GM18499 (cell line): ENCODE measurements around the gene RBPMS2.
"Not testable (repeated sequence)": the region's sequence is repeated elsewhere in the genome, so short reads cannot be mapped to it uniquely, and the experiment has no call there.

Experiments
- ATAC-seq: cut with Tn5 transposase; IDR thresholded peaks from one replicate; pipeline ENCODE4 v1.9.1; 2021; ENCODE audit warnings: moderate number of reproducible peaks; ENCODE audit not compliant: insufficient read depth, unreplicated experiment

The RBPMS2 gene

DNA sequence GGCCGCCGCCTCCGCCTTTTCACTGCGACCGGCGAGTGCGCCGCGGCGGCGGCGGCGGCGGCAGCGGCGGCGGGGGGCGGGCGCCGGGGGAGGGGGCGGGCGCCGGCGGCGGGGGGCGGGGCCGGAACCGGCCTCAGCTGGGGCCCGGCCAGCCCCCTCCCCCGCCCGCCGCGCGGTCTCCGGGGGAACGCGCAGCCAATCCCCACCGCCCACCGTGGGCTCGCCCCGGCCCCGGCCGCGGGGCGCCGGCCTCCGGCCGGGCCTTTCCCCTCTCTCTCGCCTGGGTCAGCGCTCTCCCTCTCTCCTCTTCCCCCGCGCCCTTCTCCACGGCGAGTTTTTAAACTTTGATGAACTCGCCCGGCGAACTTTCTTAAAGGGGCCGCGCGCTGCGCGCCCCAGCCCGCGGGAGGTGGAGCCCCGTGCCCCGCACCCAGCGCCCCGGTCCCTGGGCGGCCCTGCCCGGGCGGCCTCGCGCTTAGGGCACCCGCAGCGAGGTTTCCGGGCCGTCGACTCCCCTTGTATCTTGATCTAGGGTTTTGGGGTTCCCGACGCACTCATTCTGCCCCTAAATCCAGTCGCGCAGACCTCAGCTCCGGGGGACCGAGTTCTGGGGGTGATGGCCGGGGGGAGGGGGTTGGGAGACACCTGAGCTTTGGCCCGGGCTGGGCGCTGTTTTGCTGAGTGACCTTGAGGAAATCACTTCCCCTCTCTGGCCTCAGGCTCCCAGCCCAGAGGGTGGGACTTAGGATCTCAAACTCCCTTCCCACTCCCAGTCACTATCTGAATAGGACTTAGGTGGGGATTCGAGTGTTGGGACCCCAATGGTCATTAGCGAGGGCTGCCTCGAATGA lies at the start of gene RBPMS2:
Gene RBPMS2, minus strand, starts transcription at position 39 of the 851 bp plus-strand sequence. CDS start 270 bp downstream, outside the sequence.
- ATAC-seq: no peak

DNA sequence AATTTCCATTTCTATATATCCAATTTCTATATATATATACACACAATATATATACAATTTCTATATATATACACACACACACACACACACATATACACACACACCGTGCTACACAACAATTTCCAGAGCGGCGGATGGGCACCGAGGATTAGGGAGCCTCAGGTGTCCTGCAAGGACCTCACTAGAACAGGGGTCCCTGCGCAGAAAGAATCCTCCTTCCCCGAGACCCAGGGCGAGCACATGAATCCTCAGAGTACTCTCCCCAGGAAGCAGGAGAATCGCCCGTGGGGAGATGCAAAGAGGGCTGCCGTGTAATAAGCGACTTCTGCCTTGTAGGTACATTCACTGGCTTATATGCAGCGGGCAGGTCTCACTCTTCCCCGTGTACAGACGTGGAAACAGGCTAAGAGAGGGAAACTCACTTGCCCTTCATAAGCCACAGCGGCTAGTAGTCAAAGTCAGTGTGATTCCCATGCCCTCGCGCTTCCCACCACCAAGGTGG lies 49.6 kb upstream of the RBPMS2 start:
- ATAC-seq: no peak

DNA sequence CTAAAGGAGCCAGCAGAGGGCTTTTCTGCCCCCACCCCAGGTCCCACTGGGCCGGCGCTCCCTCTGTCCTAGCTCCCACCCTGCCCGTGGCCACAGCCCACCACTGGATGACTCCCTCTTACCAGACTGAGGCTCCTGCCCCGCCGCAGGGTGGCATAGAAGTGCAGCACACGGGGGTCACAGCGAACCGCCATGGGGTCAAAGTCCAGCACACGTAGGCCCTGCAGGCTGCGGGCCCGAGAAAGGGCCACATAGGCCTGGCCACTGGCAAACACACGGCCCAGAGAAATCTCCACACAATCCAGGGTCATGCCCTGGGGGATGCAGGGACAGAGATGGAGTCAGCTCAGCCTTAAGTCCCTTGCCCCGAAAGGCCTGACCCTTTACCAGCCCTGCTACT lies 41.1 kb upstream of the RBPMS2 start:
- no peak for ATAC-seq

DNA sequence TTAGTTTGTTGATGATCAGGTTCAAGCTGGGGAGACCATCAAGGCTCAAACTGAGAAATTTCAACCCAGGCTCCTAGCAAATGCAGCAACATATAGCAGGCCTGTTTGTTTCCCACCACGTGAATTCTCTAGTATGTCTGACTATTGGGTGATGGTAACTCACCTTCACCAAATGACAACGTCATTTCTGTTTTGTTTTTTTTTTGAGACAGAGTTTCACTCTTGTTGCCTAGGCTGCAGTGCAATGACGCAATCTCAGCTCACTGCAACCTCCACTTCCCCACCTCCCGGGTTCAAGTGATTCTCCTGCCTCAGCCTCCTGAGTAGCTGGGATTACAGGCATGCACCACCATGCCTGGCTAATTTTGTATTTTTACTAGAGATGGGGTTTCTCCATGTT lies 39.6 kb upstream of the RBPMS2 start:
- ATAC-seq: not testable (repeated sequence)

DNA sequence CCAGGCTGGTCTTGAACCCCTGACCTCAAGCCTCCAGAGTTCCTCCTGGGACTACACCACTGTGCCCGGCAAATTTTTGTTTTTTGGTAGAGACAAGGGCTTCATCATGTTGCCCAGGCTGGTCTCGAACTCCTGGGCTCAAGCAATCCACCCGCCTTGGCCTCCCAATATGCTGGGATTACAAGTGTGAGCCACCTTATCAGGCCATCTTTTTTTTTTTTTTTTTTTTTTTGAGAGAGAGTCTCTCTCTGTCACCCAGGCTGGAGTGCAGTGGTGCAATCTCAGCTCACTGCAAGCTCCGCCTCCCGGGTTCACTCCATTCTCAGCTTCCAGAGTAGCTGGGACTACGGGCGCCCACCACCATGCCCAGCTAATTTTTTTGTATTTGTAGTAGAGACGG lies 38.9 kb upstream of the RBPMS2 start:
- not testable (repeated sequence) for ATAC-seq

DNA sequence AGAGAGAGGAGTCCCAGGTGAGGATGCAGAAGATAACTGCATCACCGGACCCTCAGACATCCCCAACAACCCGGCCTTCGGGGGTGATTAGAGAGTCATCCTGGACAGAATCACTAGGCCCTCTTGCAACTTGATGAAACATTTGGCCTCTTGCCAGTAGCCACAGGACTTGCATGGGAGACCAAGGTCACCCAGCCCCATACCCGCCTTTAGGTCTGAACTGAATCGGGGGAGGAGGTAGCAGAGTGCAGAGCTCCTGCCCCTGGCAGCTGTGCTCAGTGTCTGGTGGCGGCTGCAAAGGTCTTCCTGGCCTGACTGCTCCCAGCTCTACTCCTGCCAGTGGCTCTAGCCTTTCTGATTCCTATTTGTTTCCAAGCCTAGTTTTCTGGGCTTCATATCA lies 37.7 kb upstream of the RBPMS2 start:
- ATAC-seq: no peak

DNA sequence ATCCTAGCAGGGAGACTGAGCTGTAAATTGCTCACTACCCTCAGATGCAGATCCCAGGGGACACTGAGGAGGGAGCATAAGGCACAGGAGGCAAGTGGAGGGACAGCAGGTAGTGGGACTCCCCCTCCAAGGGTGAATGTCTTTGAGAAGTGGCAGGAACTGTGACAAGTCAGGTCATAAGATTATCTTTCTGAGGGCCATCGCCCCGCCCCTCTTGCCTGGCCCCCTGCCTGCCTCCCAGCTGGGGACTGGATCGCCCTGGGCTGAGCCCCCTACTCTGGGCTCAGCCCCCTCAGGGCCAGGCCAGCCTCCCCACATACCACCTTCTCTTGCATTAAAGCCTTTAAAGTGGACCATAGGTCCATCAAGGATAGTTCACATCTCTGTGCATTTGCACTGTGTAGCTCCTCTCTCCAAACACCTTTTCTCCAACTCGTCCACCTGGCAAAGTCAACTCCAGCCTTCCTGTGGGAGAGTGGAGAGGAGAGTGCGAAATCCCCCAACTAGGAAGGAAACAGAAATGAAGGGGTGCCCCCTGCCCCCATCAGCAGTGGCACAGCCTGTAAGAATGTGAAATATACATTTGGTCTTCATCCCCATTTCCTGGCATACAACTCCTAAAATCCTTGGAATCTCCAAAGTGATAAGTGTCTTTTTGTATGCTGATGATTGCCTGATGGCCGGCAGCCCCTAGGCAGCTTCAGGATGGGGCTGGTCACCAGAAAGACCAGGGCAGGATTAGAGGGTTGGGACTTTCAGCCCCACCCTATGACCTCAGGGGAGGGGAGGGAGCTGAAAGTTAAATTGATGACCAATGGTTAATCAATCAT lies 35.3 kb upstream of the RBPMS2 start:
- no peak for ATAC-seq

DNA sequence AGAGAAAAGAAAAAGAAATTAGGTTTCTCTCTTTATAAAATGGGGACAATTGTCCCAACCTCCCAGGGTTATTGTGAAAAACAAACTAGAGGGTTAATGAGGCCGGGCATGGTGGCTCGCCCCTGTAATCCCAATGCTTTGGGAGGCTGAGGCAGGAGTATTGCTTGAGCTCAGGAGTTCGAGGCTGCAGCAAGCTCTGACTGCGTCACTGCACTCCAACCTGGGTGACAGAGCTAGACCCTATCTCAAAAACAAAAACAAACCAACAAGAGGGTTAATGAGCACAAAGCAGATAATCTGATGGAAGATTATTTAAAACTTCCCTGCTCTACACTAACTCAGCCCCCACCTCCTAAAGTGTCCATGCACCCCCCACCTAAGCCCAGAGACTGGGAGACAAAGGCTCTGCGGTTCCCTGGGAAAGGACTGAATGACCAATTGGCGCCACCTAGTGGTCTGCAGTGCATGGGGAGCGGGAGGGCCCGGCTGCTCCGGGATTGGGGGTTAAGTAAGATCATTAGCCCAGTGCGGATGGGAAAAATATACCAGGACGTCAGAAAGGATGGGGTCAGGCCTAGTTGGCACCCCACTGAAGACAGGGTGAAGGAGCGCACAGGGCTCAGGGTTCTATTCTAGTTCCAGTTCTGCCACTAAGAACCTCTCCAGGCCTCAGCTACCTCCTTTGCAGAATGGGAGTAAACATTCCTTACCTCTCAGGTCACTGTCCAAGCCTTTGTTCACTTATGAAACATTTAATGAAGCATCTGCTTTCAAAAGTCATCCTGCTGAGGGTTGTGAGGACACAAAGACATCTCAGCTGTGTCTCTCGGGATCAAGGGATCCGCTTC lies 34.5 kb upstream of the RBPMS2 start:
- no peak for ATAC-seq

DNA sequence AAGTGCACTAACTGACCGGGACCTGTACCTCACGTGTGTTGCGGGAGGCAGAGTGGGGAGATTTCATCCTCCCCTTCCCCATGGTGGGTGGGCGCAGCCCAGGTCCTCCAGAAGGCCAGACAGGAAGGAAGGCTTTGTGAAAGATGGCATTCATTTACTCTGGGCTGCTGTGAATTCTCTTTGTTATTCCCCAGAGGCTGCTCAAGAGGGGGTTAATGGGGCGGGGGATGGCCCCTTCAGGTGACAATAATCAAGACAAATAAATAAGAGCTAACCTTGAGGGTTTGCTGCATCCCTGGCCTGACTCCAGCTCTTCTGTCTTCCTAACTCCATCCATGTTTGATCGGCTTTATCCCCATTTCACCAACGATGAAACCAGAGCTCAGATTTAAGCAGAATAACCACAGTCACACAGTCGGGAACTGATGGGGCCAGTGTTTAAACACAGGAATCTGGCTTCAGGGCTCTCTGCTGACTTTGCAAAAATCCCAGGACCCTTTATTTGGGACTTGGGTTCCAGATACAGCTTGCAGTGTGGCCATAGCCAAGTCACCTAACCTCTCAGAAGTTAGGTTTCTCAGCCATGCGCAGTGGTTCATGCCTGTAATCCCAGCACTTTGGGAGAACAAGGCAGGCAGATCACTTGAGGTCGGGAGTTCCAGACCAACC lies 33.5 kb upstream of the RBPMS2 start:
- ATAC-seq: no peak

DNA sequence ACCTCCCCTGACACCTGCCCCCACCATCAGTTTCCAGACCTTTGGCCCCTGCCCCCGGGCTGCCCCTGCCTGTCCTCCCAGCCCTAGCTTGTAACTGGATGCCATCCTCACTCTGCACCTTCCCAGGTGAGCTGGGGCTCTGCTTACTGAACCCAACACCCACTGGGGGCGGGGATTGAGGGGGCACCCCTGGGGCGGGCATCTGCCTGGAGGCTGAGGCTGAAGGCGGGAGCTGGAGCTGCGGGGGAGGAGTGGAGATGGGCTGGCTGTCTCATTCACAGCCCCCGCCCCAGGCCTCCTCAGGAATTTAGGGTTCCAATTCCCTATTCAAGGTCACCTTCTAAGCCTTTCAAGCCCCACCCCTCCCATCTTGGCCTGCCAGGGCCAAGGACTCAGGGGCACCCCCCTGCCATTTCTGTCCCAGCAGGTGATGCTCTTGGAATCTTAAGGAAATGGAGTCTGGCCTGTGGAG lies 32.4 kb upstream of the RBPMS2 start:
- no peak for ATAC-seq

DNA sequence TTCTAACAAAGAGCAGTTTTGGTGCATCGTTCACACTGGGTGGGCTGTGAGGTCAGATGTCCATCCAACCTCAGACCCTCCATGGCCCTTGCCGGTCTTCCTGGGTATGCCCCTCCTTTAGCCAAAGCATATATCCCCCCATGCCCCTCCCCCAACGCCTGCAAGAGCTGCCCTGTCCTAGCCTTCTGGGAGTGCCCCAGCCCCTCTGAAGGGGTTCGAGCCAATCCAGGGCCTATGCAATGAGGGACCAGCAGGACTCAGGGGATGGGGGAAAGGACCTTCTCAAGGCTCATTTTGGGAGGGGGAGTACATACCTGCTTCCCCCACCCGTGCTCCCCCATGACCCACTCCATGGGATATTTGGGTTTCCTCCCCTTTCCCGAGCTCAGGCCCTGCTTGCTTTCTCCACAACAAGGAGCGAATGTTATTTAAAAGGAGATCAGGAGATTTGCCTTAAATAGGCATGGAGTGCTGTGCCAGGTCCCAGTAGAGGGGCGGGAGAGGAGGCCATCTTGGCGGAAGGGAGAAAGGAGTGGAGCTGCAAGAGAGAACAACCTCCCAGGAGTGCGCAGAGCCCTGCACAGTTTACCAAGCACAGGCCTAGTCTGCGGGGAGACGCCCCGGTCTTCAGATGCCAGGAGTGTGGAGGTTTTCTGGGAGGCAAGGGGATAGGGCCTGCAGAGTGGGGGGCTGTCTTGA lies 31.8 kb upstream of the RBPMS2 start:
- no peak for ATAC-seq

DNA sequence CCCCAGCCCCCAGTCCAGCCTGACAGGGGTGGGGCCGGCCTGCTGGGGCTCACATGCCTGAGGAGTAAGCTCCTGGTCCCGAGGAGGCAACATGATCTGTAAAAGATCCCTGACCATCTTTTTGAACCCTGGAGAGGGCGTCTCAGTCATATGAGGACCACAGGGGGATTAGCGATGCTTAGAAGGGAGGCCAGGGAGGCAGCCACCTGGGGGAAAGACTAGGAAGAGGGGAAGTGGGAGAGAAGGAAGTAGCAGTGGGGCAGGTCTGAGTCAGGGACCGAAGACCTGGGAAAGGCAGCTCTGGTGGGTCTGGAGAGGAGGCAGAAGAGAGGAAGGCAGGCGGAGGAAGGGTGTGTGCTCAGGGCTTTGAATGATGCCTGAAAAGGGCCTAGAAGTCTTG lies 31.1 kb upstream of the RBPMS2 start:
- no peak for ATAC-seq

DNA sequence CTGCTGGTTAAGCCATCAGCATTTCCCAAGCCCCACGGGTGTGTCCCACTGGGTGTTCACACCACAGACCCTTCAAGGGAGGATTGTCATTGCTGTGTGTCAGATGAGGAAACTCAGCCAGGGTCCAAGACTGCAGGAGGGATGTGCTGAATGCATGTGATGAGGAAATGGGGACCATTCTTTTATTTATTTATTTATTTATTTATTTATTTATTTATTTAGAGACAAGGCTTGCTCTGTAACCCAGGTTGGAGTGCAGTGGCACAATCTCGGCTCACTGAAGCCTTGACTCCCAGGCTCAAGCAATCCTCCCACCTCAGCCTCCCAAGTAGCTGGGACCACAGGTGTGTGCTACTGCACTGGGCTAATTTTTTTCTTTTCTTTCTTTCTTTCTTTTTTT lies 29.2 kb upstream of the RBPMS2 start:
- no peak for ATAC-seq

DNA sequence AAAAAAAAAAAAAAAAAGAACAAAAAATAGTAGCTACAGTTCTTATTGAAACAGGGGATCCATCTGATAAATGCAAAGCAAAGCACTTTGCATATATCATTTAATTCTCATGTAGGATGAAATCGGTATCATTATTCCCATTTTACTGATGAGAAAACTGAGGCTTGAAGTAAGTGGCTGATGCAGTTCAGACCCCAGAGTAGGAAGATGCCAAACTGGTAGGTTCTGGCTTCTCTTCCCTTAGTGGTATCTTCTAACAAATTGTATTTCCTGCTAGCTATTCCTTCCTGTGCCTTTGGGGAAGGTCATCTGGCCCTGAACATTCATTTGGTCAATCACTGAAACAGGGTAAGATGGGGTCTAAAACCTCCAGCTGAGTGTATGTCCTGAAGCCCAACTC lies 28.1 kb upstream of the RBPMS2 start:
- no peak for ATAC-seq

DNA sequence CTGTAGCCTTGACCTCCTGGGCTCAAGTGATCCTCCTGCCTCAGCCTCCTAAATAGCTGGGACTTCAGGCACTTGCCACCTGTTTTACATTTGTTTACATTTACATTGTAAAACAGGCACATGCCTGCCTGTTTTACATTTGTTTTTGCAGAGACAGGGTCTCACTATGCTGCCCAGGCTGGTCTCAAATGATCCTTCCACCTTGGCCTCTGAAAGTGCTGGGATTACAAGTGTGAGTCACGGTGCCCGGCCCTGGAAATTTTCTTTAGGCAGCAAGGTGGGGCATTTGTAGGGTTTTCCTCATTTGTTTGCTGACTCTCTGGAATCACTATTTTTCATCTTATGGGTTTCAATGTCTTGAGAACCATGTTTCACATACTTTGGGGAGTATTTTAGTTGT lies 25.1 kb upstream of the RBPMS2 start:
- no peak for ATAC-seq

DNA sequence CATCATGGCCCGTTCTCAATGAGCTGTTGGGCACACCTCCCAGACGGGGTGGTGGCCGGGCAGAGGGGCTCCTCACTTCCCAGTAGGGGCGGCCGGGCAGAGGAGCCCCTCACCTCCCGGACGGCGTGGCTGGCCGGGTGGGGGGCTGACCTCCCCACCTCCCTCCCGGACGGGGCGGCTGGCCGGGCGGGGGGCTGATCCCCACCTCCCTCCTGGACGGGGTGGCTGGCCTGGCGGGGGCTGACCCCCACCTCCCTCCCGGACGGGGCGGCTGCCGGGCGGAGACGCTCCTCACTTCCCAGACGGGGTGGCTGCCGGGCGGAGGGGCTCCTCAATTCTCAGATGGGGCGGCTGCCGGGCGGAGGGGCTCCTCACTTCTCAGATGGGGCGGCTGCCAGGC lies 23.5 kb upstream of the RBPMS2 start:
- ATAC-seq: not testable (repeated sequence)

DNA sequence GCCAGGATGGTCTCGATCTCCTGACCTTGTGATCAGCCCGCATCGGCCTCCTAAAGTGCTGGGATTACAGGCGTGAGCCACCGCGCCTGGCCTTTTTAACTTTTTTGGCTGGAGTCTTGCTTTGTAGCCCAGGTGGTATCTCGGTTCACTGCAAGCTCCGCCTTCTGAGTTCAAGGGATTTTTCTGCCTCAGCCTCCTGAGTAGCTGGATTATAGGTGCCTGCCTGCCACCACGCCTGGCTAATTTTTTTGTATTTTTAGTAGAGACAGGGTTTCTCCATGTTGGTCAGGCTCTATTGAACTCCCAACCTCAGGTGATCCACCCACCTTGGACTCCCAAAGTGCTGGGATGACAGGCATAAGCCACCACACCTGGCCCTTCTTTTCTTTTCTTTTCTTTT lies 20.5 kb upstream of the RBPMS2 start:
- ATAC-seq: not testable (repeated sequence)

DNA sequence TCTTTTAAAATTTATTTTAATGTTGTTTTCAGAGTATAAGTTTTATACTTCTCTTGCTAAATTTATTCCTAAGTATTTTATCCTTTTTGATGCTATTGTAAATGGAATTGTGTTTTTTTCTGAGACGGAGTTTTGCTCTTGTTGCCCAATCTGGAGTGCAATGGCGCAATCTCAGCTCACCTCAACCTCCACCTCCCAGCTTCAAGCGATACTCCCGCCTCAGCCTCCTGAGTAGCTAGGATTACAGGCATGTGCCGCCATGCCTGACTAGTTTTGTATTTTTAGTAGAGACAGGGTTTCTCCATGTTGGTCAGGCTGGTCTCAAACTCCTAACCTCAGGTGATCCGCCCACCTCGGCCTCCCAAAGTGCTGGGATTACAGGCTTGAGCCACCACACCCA lies 19.9 kb upstream of the RBPMS2 start:
- ATAC-seq: not testable (repeated sequence)

DNA sequence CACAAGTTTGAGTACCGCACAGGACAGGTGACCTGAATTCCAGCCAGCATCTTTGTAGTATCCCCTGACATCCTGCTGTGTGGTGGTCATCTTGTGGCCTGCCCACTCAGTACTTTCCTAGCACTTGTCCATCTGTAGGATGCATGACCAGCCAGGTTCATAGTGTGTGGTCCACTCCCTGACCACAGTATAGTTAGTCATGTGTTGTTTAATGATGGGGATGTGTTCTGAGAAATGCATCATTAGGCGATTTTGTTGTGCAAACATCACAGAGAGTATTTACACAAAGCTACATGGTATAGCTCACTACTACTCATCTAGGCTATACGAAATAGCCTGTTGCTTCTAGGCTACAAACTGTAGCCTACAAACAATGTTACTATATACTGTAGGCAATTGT lies 16.9 kb upstream of the RBPMS2 start:
- no peak for ATAC-seq
